ENCODE data around the gene TMEM121. TPM values are rescaled to one million over a fixed set of nuclear protein-coding genes. Genes with fewer than 3 reads are reported as not detected.

The TMEM121 gene
- total RNA-seq, 3 donors from 2014 or later, result 14.4 to 24.6 (median 19.5) TPM

- Mint-ChIP-seq H3K4me3 (no peak overlapping the region), H3K27me3 (ENCODE audit: low read depth) (no peaks in the 10 kb centered on the region), H3K4me1 (ENCODE audit: low read depth) (no peaks in the 10 kb centered on the region), H3K36me3 (ENCODE audit: insufficient read depth) (no peaks in the 10 kb centered on the region), H3K9me3 (no peaks in the 10 kb centered on the region)
- ATAC-seq (no peak), DNase-seq (no peak)
Observed at GRCh38 chr14:105499256-105500035, 26.9 kb upstream of the TMEM121 start.

GRCh38 chr14:105500036-105500725 is 26.2 kb upstream of the TMEM121 start:
- Mint-ChIP-seq H3K4me3 (no peak overlapping the region), H3K36me3 (ENCODE audit: insufficient read depth) (no peaks in the 10 kb centered on the region), H3K4me1 (ENCODE audit: low read depth) (no peaks in the 10 kb centered on the region)

DNA sequence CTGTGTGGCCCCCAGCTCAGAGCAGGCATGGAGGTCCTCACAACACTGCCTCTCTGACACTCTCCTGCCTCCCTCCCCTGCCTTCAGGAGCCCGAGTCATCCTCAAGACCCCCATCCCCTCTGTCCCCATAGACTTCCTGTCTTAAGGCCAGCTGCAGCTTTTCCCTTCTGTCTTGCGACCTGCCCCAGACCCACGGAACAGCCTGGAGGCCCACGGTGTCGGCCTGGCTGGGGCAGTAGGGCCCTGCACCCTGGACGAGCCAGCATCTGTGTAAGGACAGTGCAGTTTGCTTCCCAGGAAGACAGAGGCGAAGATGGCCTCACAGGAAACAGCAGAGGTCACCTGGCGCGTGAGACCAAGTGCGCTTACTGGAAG is 25.7 kb upstream of the TMEM121 start:
- H3K4me3 Mint-ChIP-seq, result no peak overlapping the region
- no peak for ATAC-seq
- no peaks in the 10 kb centered on the region for H3K36me3 Mint-ChIP-seq (ENCODE audit: insufficient read depth)
- DNase-seq, result no peak
- no peaks in the 10 kb centered on the region for H3K27me3 Mint-ChIP-seq (ENCODE audit: low read depth)
- H3K4me1 Mint-ChIP-seq (ENCODE audit: low read depth), result no peaks in the 10 kb centered on the region
- H3K9me3 Mint-ChIP-seq, result no peaks in the 10 kb centered on the region

More at GRCh38 chr14:105500036-105500725, 26.2 kb upstream of the TMEM121 start:
- ATAC-seq (no peak), DNase-seq (no peak)
- Mint-ChIP-seq H3K9me3 (no peaks in the 10 kb centered on the region), H3K27me3 (ENCODE audit: low read depth) (no peaks in the 10 kb centered on the region)

DNA sequence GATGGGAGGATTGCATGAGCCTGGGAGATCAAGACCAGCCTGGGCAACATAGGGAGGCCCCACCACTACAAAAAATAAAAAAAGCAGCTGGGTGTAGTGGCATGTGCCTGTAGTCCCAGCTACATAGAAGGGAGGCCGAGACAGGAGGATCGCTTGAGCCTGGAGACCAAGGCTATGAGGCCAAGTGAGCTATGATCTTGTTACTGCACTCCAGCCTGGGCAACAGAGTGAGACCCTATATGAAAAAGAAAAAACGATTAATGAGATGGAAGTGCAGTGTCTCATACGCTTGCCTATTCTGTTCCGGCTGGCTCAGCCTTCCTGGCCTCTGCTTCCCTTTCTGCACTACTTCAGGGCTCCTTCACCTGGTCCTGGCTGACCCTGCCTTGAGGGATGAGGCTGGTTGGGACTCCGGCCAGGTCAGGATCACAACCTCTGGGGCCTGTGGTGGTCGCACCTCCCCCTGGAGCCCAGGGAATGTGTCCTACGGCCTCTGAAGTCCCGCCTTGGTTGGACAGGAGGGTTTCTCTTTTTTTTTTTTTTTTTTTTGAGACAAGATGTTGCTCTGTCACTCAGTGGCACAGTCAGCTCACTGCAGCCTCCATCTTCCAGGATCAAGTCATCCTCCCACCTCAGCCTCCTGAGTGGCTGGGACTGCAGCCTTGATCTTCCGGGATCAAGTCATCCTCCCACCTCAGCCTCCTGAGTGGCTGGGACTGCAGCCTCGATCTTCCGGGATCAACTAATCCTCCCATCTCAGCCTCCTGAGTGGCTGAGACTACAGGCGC is 24.7 kb upstream of the TMEM121 start:
- no peak overlapping the region for H3K4me3 Mint-ChIP-seq

GRCh38 chr14:105502446-105503295 is 23.7 kb upstream of the TMEM121 start:
- H3K36me3 Mint-ChIP-seq (ENCODE audit: insufficient read depth), result no peaks in the 10 kb centered on the region
- H3K4me1 Mint-ChIP-seq (ENCODE audit: low read depth), result no peaks in the 10 kb centered on the region
- DNase-seq, result no peak
- peaks cover 2% of the 10 kb centered on the region for H3K27me3 Mint-ChIP-seq (ENCODE audit: low read depth)
- no peak overlapping the region for H3K4me3 Mint-ChIP-seq
- no peak for ATAC-seq
- H3K9me3 Mint-ChIP-seq, result no peaks in the 10 kb centered on the region

More for the DNA sequence above, 24.7 kb upstream of the TMEM121 start:
- Mint-ChIP-seq H3K9me3 (no peaks in the 10 kb centered on the region), H3K36me3 (ENCODE audit: insufficient read depth) (no peaks in the 10 kb centered on the region), H3K27me3 (ENCODE audit: low read depth) (no peaks in the 10 kb centered on the region), H3K4me1 (ENCODE audit: low read depth) (no peaks in the 10 kb centered on the region)
- ATAC-seq, result no peak
- no peak for DNase-seq

DNA sequence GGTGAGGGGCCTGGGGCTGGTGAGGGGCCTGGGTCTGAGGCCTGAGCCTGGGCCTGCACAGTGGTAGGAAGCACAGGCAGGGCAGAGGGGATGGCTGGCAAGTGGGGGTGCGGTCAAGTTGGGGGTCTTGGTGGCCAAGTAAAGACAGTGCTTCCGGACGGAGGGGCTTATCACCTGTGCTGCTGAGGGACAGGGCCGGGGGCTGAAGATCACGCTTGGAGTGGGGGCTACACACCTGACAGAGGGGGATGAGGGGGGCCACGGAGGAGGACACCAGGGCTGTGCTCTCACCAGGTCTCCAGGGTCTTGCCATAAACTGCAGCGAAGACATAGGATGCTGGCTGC is 23.1 kb upstream of the TMEM121 start:
- ATAC-seq (no peak), DNase-seq (no peak)
- H3K9me3 Mint-ChIP-seq, result no peaks in the 10 kb centered on the region
- no peaks in the 10 kb centered on the region for H3K4me1 Mint-ChIP-seq (ENCODE audit: low read depth)
- no peaks in the 10 kb centered on the region for H3K36me3 Mint-ChIP-seq (ENCODE audit: insufficient read depth)
- no peak overlapping the region for H3K4me3 Mint-ChIP-seq
- H3K27me3 Mint-ChIP-seq (ENCODE audit: low read depth), result peaks cover 8% of the 10 kb centered on the region

DNA sequence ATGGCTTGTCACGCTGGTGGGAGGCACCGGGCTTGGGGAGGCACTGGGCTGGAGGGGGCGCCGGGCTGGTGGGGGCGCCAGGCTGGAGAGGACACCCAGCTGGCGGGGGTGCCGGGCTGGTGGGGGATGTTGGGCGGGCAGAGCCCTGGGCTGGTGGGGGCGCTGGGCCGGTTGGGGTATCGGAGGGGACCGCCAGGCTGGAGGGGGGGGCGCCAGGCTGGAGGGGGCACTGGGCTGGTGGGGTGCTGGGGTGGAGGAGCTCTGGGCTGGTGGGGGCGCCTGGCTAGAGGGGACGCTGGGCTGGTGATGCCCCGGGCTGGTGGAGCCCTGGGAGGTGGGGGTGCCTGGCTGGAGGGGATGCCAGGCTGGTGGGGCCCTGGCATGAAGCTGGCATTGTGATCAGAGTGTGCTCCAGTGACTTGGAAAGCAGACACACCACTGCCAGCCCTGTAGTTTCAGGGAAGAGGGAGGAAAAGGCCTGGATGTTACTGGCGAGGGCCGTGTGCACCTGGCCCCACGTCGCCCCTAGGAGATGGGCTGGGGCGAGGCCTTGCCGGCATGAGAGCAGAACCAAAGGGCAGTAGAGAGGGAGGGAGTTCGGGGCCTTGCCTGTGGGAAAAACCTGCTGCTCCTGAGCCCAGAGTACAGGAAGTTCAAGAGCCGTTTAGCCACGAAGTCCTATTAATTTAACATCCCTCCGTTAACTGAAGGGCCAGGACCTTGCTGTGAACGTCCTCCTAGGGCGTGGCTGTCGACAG is 22.3 kb upstream of the TMEM121 start:
- ATAC-seq (no peak), DNase-seq (no peak)
- Mint-ChIP-seq H3K27me3 (ENCODE audit: low read depth) (peaks cover 13% of the 10 kb centered on the region), H3K4me1 (ENCODE audit: low read depth) (no peaks in the 10 kb centered on the region), H3K4me3 (no peak overlapping the region), H3K9me3 (no peaks in the 10 kb centered on the region), H3K36me3 (ENCODE audit: insufficient read depth) (no peaks in the 10 kb centered on the region)

- no peak overlapping the region for H3K4me3 Mint-ChIP-seq
- H3K36me3 Mint-ChIP-seq (ENCODE audit: insufficient read depth), result no peaks in the 10 kb centered on the region
- DNase-seq (no peak), ATAC-seq (no peak)
- H3K27me3 Mint-ChIP-seq (ENCODE audit: low read depth), result peaks cover 13% of the 10 kb centered on the region
- H3K9me3 Mint-ChIP-seq, result no peaks in the 10 kb centered on the region
- no peaks in the 10 kb centered on the region for H3K4me1 Mint-ChIP-seq (ENCODE audit: low read depth)
Observed at GRCh38 chr14:105505101-105505500, 21.3 kb upstream of the TMEM121 start.

- Mint-ChIP-seq H3K36me3 (ENCODE audit: insufficient read depth) (no peaks in the 10 kb centered on the region), H3K9me3 (no peaks in the 10 kb centered on the region), H3K27me3 (ENCODE audit: low read depth) (peaks cover 23% of the 10 kb centered on the region), H3K4me1 (ENCODE audit: low read depth) (no peaks in the 10 kb centered on the region), H3K4me3 (no peak overlapping the region)
- no peak for ATAC-seq
- DNase-seq, result no peak
Observed at GRCh38 chr14:105507247-105507646, 19.1 kb upstream of the TMEM121 start.

DNA sequence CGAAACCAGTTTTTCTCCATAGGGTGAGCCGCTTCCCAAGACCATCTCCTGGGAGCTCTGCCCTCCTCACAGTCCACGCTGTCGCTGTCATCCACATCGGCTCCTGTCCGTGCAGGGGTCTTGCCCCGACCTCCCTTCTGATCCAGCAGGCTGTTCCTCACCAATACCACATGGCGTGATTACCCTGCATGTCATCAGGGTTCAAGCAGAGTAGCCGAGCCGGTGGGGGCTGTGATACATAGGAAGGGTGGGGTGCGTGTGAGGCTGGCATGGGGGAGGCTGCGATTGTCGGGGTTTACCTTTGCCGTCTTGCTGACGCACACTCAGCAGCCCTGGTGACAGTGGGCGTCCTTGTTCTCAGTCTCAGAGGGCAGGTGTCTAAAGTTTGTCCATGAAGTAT is 18.3 kb upstream of the TMEM121 start:
- H3K4me3 Mint-ChIP-seq, result no peak overlapping the region
- no peaks in the 10 kb centered on the region for H3K4me1 Mint-ChIP-seq (ENCODE audit: low read depth)
- ATAC-seq, result no peak
- H3K36me3 Mint-ChIP-seq (ENCODE audit: insufficient read depth), result no peaks in the 10 kb centered on the region
- H3K27me3 Mint-ChIP-seq (ENCODE audit: low read depth), result peaks cover 29% of the 10 kb centered on the region
- DNase-seq, result no peak
- H3K9me3 Mint-ChIP-seq, result no peaks in the 10 kb centered on the region

- Mint-ChIP-seq H3K9me3 (no peaks in the 10 kb centered on the region), H3K36me3 (ENCODE audit: insufficient read depth) (no peaks in the 10 kb centered on the region), H3K4me1 (ENCODE audit: low read depth) (no peaks in the 10 kb centered on the region), H3K4me3 (no peak overlapping the region), H3K27me3 (ENCODE audit: low read depth) (peaks cover 31% of the 10 kb centered on the region)
- DNase-seq (no peak), ATAC-seq (no peak)
Observed at GRCh38 chr14:105508601-105509000, 17.8 kb upstream of the TMEM121 start.

GRCh38 chr14:105517096-105517495 is 9.3 kb upstream of the TMEM121 start:
- Mint-ChIP-seq H3K36me3 (ENCODE audit: insufficient read depth) (no peaks in the 10 kb centered on the region), H3K4me3 (no peak overlapping the region), H3K9me3 (no peaks in the 10 kb centered on the region), H3K27me3 (ENCODE audit: low read depth) (peaks cover 40% of the 10 kb centered on the region), H3K4me1 (ENCODE audit: low read depth) (no peaks in the 10 kb centered on the region)
- ATAC-seq (no peak), DNase-seq (no peak)

GRCh38 chr14:105519946-105520698 is 6.3 kb upstream of the TMEM121 start:
- DNase-seq (no peak), ATAC-seq (no peak)
- no peaks in the 10 kb centered on the region for H3K9me3 Mint-ChIP-seq
- H3K36me3 Mint-ChIP-seq (ENCODE audit: insufficient read depth), result no peaks in the 10 kb centered on the region
- H3K4me3 Mint-ChIP-seq, result no peak overlapping the region
- H3K4me1 Mint-ChIP-seq (ENCODE audit: low read depth), result no peaks in the 10 kb centered on the region
- H3K27me3 Mint-ChIP-seq (ENCODE audit: low read depth), result peaks cover 27% of the 10 kb centered on the region

All from activated T-cell treated with anti-CD3 and anti-CD28 coated beads, Interleukin-2, amount 50 U/mL, for 4 hours (primary cell).